ENCODE measurements around the gene DRD1.
A peak's percentile ranks its signal among the peaks of the same experiment; 100 is the strongest.
"Not testable (repeated sequence)": the region's sequence is repeated elsewhere in the genome, so short reads cannot be mapped to it uniquely, and the experiment has no call there.

DRD1 gene

GRCh38 chr5:175467983-175468690 is 24.2 kb upstream of the DRD1 start:
- DNase-seq: no peak

GRCh38 chr5:175466700-175467318 is 22.8 kb upstream of the DRD1 start:
- DNase-seq: no peak

- no peak for DNase-seq
Observed at GRCh38 chr5:175465282-175465681, 21.3 kb upstream of the DRD1 start.

- DNase-seq: no peak
Observed at GRCh38 chr5:175464942-175465233, 20.9 kb upstream of the DRD1 start.

GRCh38 chr5:175464074-175464941 is 20.3 kb upstream of the DRD1 start:
- DNase-seq: peak; percentile 73

- no peak for DNase-seq
Observed at GRCh38 chr5:175463641-175464040, 19.7 kb upstream of the DRD1 start.

GRCh38 chr5:175461370-175461769 is 17.4 kb upstream of the DRD1 start:
- DNase-seq: no peak

- no peak for DNase-seq
Observed at GRCh38 chr5:175460552-175460951, 16.6 kb upstream of the DRD1 start.

- DNase-seq: no peak
Observed at GRCh38 chr5:175460126-175460525, 16.1 kb upstream of the DRD1 start.

- DNase-seq: no peak
Observed at GRCh38 chr5:175457466-175457865, 13.5 kb upstream of the DRD1 start.

- DNase-seq: no peak
Observed at GRCh38 chr5:175456105-175456742, 12.2 kb upstream of the DRD1 start.

- DNase-seq: not testable (repeated sequence)
Observed at GRCh38 chr5:175454338-175454737, 10.4 kb upstream of the DRD1 start.

GRCh38 chr5:175452166-175452565 is 8.2 kb upstream of the DRD1 start:
- no peak for DNase-seq

GRCh38 chr5:175448276-175448675 is 4.3 kb upstream of the DRD1 start:
- DNase-seq: no peak

- DNase-seq: no peak
Observed at GRCh38 chr5:175447571-175447970, 3.6 kb upstream of the DRD1 start.

GRCh38 chr5:175446378-175446777 is 2.4 kb upstream of the DRD1 start:
- DNase-seq: not testable (repeated sequence)

GRCh38 chr5:175444905-175445456 is 999 bp upstream of the DRD1 start:
- DNase-seq: no peak

- no peak for DNase-seq
Observed at GRCh38 chr5:175443514-175444059, 395 bp downstream of the DRD1 start.

GRCh38 chr5:175438234-175438857 is 5.6 kb downstream of the DRD1 start:
- no peak for DNase-seq

GRCh38 chr5:175436359-175436758 is 7.6 kb downstream of the DRD1 start:
- no peak for DNase-seq

- DNase-seq: no peak
Observed at GRCh38 chr5:175434800-175435199, 9.2 kb downstream of the DRD1 start.

GRCh38 chr5:175427762-175428161 is 16.2 kb downstream of the DRD1 start:
- no peak for DNase-seq

Measured in CD4-positive, alpha-beta T cell treated with Interleukin-17A for 4 hours (primary cell).